ENCODE data around the gene BAG3.

DNA sequence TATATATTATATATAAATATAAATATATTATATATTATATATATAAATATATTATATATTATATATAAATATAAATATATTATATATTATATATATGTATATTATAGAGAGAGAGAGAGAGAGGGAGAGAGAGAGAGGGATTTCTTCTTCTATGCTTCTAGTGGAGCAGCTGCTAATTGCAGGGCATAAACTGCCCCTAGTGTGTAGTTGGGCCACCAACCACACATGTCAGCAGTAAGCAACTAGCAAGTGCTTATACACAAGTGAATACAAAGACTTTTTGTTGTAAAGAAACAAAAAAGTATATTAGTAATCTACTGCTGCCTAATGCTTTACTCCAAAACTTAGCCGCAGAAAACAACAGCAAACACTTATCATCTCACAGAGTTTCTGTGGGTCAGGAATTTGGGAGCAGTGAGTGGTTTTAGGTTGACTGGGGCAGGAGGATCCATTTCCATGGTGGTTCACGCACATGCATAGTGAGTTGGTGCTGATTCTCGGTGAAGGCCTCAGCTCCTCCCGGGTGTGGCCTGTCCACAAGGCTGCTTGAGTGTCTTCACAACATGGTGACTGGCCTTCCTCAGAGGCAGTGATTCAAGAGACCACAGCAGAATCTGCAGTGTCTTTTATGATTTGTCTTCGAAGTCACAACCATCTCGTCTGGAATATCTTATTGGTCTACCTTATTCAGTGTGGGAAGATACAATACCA lies 25.5 kb upstream of the BAG3 start:
- TF ChIP-seq ATF2 (tag by site-specific recombination; IDR thresholded peaks at IDR 0.05; ENCODE audit: low read depth) (no peak), CTCF (tag by site-specific recombination; IDR thresholded peaks at IDR 0.05) (no peak)

Data from HEK293 (cell line).